Tibial artery (tissue), 4 donors: Measurements from ENCODE around the gene COMT.

ENCODE experiments used
- DNase-seq, 2 donors: peaks; one replicate each; pipeline ENCODE4 v3.0.0-alpha.2; 2019
- H3K27ac ChIP-seq, 2 donors: fragments of 200-600 bp; sonication (generic) in 1 of 2; 1 replicate in 1 of 2; 2 replicates in 1 of 2; pipeline ENCODE4 v1.5.1; 2018 to 2019; ENCODE audit warnings: mild to moderate bottlenecking in 1 of 2
- H3K27me3 ChIP-seq, 2 donors: fragments of 200-600 bp; sonication (generic) in 1 of 2; one replicate each; pipeline versions ENCODE4 v1.5.1 to v1.6.0; 2016 to 2019
- H3K36me3 ChIP-seq, 3 donors: fragments of 200-600 bp; sonication (generic) in 2 of 3; one replicate each; pipeline ENCODE4 v1.5.1; 2016 to 2019; ENCODE audit warnings: mild to moderate bottlenecking in 2 of 3
- H3K4me1 ChIP-seq, 4 donors: fragments of 200-600 bp; sonication (generic) in 2 of 4; 1 replicate in 3 of 4; 2 replicates in 1 of 4; pipeline ENCODE4 v1.5.1; 2016 to 2019
- H3K4me3 ChIP-seq, 2 donors: fragments of 200-600 bp; sonication (generic) in 1 of 2; 1 replicate in 1 of 2; 2 replicates in 1 of 2; pipeline ENCODE4 v1.5.1; 2018 to 2019; ENCODE audit warnings: mild to moderate bottlenecking in 2 of 2
- H3K9me3 ChIP-seq, 3 donors: fragments of 200-600 bp; sonication (generic) in 1 of 3; one replicate each; pipeline ENCODE4 v1.5.1; 2016 to 2019
- CTCF ChIP-seq, 2 experiments: fragments of 200-600 bp in 1 of 2; fragments of 450-650 bp in 1 of 2; IDR thresholded peaks; one replicate each; pipeline ENCODE4 v1.5.1; 2017 to 2019; ENCODE audit warnings: antibody characterized with exemption in 2 of 2, mild to moderate bottlenecking in 1 of 2, moderate library complexity in 1 of 2
- intact Hi-C: fragments of 100-400 bp; cut with DNase I; formaldehyde crosslinking; loops from one replicate; pipeline ENCODE4 v1.15.0; 2023; ENCODE audit warnings: low total_unique reads

Gene COMT

DNA sequence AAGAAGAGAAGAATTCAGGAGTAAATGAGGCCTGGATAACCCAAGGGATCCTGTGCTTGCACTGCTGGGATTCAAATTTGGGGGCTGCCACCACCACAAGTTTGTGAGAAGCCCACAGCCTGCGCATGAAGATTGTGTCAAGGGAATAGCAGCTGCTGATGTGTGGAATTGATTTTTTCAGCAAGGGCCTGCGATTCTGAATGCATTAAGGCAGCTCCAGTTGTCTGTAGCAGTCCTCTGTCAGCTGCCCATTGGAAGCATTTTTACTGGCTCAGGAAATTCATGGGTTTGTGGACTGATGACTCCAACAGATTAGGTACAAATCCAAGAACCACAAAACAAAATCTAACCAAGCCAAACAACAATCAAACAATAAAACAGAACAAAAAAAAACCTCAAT, 61.1 kb downstream of the COMT start:
- H3K36me3 ChIP-seq = no peaks in the 10 kb centered on the region
- no peak for TF ChIP-seq CTCF (IDR thresholded peaks at IDR 0.05)
- intact Hi-C loops = loop anchor here (5.0 kb wide), 1 partner anchor 365 kb away; no protein-coding TSS in a partner anchor
- H3K4me3 ChIP-seq = no peak overlapping the region
- no peak for DNase-seq
- H3K9me3 ChIP-seq = no peaks in the 10 kb centered on the region
- no peaks in the 10 kb centered on the region for H3K27me3 ChIP-seq
- H3K4me1 ChIP-seq = peaks cover 0 to 33% (median 26%) of the 10 kb centered on the region in 4 donors
- no peak overlapping the region for H3K27ac ChIP-seq

DNA sequence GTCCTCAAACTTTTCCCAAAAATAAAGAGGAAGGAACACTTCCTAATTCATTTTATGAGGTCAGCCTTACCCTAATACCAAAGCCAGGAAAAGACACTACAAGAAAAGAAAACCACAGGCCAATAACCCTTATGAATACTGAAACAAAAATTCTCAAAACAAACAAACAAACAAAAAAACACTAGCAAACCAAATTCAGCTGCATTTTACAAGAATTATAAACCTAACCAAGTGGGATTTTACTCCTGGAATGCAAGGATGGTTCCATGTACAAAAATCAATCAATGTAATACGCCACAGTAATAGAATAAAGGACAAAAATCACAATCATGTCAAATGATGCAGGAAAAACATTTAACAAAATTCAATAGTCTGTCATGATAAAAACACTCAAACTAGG, 61.7 kb downstream of the COMT start:
- H3K36me3 ChIP-seq = no peaks in the 10 kb centered on the region
- no peaks in the 10 kb centered on the region for H3K27me3 ChIP-seq
- intact Hi-C loops = loop anchor here (5.0 kb wide), 1 partner anchor 366 kb away; no protein-coding TSS in a partner anchor
- H3K9me3 ChIP-seq = no peaks in the 10 kb centered on the region
- no peak overlapping the region for H3K27ac ChIP-seq
- H3K4me1 ChIP-seq = peaks cover 0 to 27% (median 20%) of the 10 kb centered on the region in 4 donors
- TF ChIP-seq CTCF (IDR thresholded peaks at IDR 0.05) = no peak
- no peak overlapping the region for H3K4me3 ChIP-seq
- no peak for DNase-seq

DNA sequence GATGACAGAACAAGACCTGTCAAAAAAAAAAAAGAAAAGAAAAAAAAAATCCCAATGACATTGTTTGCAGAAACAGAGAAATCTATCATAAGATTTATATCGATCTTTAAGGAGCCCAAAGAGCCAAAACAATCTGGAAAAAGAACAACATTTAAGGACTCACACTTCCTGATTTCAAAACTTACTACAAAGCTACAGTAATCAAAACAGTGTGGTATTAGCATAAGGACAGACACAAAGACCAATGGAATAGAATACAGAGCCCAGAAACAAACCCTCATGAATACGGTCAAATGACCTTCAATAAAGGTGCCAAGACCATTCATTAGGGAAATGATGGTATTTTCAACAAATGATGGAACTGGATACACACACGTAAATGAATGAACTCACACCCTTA, 62.9 kb downstream of the COMT start:
- DNase-seq = no peak
- TF ChIP-seq CTCF (IDR thresholded peaks at IDR 0.05) = no peak
- intact Hi-C loops = loop anchor here (5.0 kb wide), 1 partner anchor 367 kb away; no protein-coding TSS in a partner anchor
- H3K27me3 ChIP-seq = no peaks in the 10 kb centered on the region
- no peak overlapping the region for H3K27ac ChIP-seq
- no peak overlapping the region for H3K4me3 ChIP-seq
- H3K4me1 ChIP-seq = peaks cover 0 to 15% (median 9%) of the 10 kb centered on the region in 4 donors
- no peaks in the 10 kb centered on the region for H3K9me3 ChIP-seq
- H3K36me3 ChIP-seq = no peaks in the 10 kb centered on the region

DNA sequence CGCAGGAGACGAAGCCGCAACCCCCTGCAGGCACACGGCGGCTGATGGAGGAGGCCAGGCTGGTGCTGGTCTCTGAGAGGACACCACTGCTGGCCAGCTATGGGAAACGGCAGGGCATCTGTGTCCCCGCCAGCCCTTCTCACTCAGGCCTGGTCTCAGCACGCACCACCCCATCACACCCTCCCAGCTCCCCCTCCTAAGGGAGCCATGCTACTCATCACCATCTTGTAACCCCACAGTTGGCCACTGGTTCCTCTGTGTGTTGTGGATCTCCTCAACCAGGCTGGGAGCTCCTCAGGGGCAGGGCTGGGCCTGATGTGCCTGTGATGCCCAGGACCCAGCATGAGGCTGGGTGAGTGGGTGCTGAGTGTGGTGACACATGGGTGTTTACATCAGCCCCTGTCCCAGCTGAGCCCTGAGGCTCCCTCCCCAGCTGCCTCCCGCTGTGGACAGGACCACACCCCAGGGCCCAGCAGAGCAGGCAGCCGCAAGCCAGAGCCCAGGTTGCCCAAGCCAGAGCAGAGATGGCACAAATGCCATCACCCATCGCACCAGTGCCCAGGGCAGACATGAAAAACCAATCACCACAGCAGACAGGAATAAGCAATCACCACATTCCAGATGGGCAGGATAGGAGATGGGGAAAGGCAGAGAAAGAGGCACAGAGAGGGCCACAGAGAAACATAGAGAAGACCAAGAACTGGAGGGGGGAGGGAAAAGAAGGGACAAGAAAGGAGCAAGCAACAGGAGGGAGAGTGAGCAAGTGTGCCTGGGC, 66.8 kb downstream of the COMT start:
- H3K9me3 ChIP-seq = no peaks in the 10 kb centered on the region
- H3K27ac ChIP-seq = no peak overlapping the region
- TF ChIP-seq CTCF (IDR thresholded peaks at IDR 0.05) = no peak
- no peaks in the 10 kb centered on the region for H3K36me3 ChIP-seq
- no peaks in the 10 kb centered on the region for H3K27me3 ChIP-seq
- DNase-seq = peak in 1 of 2 donors; percentile 47
- no peak overlapping the region for H3K4me3 ChIP-seq
- peaks cover 0 to 9% (median 8%) of the 10 kb centered on the region in 4 donors for H3K4me1 ChIP-seq
- intact Hi-C loops = no loop called here

DNA sequence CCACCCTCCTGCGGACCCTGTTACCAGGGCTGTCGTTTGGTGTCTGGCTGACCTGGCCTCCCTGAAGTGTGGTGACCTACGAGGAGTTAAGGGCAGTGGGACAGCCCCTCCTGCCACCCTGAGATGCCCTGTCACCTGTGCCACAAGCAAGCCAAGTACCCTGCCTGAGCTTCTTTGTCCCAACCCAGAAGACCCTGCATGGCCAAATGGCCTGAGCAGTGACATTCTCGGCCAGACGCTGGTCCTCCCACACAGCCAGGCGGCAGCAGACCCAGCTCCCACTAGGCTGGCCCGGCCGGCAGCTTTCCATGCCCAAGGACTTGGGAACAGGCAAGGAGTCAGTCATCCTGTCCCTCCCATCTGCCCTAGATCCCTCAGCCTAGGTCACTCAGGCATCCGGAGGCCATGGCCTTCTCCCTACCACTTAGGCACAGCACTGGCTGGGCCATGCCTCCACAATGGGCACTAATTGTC, 67.5 kb downstream of the COMT start:
- peak in 1 of 2 donors; percentile 51 for DNase-seq
- Histone ChIP-seq H3K27ac (no peak overlapping the region), H3K9me3 (no peaks in the 10 kb centered on the region), H3K36me3 (no peaks in the 10 kb centered on the region), H3K4me3 (no peak overlapping the region), H3K27me3 (no peaks in the 10 kb centered on the region), H3K4me1 (peaks cover 0 to 15% (median 11%) of the 10 kb centered on the region in 4 donors)
- intact Hi-C loops = no loop called here
- no peak for TF ChIP-seq CTCF (IDR thresholded peaks at IDR 0.05)
